GM12874 (cell line): Measurements from ENCODE around the gene TBX21.

ENCODE experiments used
- TF ChIP-seq, protein P1 (sequence below): IDR thresholded peaks from 2 replicates; pipeline ENCODE4 v1.5.1; 2011; ENCODE audit warnings: low read depth, mild to moderate bottlenecking, control low read depth, low read length, moderate library complexity; ENCODE audit not compliant: insufficient read depth

The TBX21 gene

DNA sequence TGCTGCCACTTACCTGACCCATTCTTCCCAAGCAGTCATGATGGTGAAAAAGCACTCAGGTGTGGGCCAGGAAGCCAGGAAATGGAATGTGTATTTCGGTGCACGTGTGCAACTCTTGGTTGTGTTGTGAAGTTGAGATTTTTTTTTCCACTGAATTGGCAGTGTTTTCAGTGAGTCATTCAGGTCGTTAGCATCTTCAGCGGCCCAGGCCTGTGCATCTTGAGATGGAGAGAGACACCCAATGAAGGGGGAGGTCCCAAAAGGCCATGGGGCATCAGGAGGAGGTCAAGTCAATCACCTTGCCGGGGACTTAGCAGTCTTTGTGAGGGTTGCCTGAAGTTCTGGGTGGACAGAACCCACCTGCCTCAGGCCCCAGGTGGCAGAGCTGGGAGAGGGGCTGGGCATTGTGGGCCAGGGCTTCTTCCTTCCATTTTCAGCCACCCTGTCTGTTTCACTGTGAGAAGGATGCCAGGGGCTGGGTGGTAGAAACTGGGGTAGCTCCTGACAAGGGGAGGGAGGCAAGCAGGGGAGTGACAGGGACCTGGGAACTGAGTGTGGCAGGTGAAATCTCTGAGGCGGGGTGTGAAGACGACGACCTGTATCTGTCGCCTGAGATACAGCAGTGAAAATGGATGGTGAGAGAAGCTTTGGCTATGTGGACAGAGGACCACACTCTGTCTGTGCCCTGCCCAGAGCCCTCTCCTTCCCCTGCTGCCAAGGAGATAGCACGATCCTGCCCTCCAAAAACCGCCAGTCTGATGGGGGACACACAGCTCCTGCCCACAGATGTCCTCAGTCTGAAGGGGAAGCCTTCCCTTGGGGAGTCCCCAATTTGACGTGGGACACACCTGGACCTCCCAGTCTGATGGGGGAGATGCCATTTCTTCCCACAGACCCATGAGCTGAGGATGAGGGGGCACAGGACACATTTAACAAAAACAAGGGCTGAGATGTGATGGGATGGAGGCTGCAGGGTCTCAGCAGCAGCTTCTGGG is 27.2 kb upstream of the TBX21 start:
- TF ChIP-seq, protein P1, sequence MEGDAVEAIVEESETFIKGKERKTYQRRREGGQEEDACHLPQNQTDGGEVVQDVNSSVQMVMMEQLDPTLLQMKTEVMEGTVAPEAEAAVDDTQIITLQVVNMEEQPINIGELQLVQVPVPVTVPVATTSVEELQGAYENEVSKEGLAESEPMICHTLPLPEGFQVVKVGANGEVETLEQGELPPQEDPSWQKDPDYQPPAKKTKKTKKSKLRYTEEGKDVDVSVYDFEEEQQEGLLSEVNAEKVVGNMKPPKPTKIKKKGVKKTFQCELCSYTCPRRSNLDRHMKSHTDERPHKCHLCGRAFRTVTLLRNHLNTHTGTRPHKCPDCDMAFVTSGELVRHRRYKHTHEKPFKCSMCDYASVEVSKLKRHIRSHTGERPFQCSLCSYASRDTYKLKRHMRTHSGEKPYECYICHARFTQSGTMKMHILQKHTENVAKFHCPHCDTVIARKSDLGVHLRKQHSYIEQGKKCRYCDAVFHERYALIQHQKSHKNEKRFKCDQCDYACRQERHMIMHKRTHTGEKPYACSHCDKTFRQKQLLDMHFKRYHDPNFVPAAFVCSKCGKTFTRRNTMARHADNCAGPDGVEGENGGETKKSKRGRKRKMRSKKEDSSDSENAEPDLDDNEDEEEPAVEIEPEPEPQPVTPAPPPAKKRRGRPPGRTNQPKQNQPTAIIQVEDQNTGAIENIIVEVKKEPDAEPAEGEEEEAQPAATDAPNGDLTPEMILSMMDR, result no peak

- TF ChIP-seq, protein P1, result no peak
These were observed 25.8 kb upstream of the TBX21 start for GRCh38 chr17:47707056-47707804.

- TF ChIP-seq, protein P1, result no peak
These were observed 25.2 kb upstream of the TBX21 start for GRCh38 chr17:47707884-47708283.

DNA sequence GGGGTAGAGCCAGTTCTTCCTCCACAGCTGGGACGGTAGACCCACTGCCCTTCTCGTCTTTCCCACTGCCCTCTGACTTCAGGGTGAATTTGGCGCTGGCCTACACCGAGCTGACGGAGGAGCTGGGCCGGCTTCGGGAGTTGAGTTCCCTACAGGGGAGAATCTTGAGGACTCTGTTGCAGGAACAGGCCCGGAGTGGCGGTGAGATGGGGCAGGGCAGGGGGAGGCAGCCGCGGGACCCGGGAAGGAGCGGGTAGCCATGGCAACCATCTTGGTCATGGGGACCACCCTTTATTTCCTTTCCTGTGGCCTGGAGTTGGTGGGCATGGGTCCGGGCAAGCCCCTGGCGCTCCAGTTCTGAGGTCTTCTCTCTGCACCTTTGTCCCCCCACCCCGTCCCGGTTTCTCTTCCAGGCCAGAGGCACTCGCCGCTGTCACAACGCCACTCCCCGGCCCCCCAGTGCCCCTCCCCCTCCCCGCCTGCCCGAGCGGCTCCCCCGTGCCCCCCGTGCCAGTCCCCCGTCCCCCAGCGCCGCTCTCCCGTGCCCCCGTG is 24.6 kb upstream of the TBX21 start:
- TF ChIP-seq, protein P1, result no peak

DNA sequence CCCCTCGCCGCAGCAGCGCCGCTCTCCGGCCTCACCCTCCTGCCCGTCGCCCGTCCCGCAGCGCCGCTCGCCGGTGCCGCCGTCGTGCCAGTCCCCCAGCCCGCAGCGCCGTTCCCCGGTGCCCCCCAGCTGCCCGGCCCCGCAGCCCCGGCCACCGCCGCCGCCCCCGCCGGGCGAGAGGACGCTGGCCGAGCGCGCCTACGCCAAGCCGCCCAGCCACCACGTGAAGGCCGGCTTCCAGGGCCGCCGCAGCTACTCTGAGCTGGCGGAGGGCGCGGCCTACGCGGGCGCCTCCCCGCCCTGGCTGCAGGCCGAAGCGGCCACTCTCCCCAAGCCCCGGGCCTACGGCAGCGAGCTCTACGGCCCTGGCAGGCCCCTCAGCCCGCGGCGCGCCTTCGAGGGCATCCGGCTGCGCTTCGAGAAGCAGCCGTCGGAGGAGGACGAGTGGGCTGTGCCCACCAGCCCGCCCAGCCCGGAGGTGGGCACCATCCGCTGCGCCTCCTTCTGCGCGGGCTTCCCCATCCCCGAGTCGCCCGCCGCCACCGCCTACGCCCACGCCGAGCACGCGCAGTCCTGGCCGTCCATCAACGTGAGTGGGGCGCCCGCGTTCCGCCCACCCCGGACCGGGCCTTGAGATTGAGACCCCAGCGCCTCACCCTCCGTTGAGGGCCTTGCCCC is 24.0 kb upstream of the TBX21 start:
- TF ChIP-seq, protein P1, result no peak

GRCh38 chr17:47709594-47709993 is 23.4 kb upstream of the TBX21 start:
- TF ChIP-seq, protein P1, result no peak
